Inflammatory macrophage treated with lipopolysaccharide for 1 hour (primary cell): Measurements from ENCODE around the gene SMARCD2.
"Not testable (repeated sequence)": the region's sequence is repeated elsewhere in the genome, so short reads cannot be mapped to it uniquely, and the experiment has no call there.

ENCODE experiments used
- DNase-seq, 2 donors: peaks; one replicate each; pipeline ENCODE4 v3.0.0-alpha.2; 2020 to 2022

SMARCD2 gene

DNA sequence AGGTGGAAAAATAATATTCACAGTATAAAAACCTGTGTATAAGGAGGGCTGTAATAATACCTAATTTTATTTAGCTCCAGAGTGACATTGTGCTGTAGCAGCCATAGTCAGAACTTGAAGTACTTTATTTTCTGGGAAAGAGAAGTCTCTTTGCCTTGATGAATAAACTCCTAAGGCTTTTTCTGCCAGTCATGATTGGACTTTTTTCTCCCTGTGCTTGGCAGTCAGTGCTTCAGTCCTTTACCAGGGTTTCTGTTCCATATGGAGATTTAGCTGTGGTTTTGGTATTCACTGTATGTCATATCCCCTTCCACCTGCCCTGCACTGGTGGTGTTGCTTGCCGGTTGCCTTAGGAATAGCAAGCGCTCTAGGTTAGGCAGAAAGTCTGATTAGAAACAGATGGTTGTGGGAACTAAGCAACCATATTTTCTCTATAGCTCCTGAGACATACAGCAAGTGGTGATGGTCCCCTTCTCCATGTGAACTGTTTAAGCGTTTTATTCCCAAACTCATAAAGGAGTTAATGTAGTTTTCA, 43.8 kb downstream of the SMARCD2 start:
- no peak for DNase-seq

DNA sequence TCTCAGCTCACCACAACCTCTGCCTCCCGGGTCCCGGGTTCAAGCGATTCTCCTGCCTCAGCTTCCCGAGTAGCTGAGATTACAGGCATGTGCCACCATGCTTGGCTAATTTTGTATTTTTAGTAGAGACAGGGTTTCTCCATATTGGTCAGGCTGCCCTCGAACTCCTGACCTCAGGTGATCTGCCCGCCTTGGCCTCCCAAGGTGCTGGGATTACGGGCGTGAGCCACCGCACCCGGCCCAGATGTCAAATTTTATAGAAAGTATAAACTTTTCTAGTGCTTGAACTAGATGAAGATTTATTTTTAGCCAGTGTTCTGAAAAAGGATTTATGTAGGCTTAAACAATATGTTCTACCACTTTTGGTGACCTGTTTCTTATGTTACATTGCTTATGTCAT, 46.1 kb downstream of the SMARCD2 start:
- not testable (repeated sequence) for DNase-seq

DNA sequence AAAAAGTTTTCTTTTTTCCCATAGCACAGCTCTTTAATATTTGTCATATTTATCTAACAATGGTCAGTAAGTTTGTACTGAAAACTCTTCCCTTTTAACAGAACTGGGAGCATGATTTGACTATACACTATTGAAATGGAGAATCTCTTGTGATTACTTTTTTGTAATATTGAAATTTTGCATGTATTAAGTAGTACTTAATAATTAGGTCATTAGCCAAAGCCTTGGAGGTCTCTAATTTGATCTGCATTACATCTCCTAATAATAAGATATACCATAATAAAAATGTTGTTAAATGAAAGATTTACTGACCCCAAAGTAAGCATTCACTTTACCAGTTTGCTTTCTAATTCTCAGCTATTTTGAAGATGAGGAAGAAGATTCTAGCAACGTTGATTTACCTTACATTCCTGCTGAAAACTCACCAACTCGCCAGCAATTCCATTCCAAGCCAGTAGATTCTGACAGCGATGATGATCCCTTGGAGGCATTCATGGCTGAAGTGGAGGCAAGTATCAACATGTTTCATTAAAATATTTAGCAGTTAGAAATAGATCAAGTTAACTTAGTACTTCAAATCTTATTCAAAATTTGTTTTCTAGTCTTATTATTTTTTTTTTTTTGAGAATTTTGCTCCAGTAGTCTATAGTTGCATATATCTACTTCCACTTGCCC, 50.3 kb downstream of the SMARCD2 start:
- DNase-seq, result no peak

DNA sequence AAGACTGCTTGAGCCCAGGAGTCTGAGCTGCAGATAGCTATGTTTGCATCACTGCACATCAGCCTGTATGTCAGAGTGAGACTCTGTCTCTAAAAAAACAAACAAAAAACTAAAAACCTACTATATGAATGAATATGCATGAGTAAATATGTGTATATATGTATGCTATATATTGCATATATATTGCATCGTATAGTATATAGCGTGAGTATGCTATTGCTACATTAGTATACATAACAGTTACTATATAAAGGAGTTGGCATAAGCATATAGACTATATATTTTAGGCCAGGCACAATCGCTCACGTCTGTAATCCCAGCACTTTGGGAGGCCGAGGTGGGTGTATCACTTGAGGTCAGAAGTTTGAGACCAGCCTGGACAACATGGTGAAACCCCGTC, 52.4 kb downstream of the SMARCD2 start:
- DNase-seq, result no peak

DNA sequence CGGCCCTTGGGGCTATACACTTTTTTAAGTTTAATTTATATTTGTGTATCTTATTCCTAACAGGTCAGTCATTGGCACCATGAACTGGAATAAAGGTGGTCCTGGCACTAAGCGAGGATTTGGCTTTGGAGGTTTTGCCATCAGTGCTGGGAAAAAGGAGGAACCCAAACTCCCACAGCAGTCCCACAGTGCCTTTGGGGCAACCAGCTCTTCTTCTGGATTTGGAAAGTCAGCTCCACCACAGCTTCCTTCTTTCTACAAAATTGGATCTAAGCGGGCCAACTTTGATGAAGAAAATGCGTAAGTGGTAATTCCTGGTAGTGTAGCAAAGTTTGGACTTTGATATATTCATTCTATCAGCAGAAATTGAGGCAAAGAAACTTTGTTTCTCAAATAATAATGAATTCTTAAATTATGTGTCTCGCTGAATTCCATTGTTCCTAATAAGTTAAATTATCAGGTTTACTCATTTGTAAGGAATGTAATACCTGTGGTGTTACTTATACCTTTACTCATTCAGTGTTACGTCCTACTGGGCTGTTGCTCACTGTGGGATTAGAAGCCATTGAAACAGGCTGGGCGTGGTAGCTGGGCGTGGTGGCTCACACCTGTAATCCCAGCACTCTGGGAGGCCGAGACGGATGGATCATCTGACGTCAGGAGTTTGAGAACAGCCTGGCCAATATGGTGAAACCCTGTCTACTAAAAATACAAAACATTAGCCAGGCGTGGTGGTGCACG, 55.3 kb downstream of the SMARCD2 start:
- peak; percentile 54 to 64 for DNase-seq

DNA sequence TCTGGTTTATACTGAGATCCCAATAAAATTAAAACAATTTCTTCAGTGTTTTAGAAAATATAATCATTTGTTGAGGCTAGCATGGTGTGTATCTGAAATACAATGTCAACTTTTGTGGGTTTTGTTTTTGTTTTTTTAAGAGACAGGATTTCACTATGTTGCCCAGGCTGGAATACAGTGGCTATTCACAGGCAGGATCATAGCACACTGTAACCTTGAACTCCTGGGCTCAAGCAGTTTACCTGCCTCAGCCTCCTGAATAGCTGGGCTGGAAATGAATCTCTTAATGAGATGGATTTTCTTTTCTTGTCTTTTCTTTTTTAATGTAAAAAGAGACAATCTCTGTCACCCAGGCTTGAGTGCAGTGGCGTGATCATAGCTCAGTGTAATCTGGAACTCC, 56.4 kb downstream of the SMARCD2 start:
- no peak for DNase-seq

DNA sequence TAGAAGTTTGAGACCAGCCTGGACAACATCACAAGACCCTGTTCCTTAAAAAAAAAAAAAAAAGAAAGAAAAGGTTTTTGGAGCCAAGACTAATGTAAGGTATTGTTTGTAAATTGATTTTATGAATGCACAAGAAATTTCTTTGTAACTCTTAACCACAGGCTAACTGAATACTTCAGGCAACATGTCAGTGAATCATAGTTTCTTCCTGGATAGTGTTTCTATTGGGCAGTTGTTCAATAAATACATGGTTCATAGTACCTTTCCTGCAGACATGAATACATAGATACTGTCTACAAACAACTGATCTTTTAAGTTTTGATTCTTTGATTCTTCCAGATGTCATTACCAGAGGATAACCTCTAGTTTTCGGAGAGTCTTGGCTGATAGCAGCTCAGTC, 56.9 kb downstream of the SMARCD2 start:
- no peak for DNase-seq

DNA sequence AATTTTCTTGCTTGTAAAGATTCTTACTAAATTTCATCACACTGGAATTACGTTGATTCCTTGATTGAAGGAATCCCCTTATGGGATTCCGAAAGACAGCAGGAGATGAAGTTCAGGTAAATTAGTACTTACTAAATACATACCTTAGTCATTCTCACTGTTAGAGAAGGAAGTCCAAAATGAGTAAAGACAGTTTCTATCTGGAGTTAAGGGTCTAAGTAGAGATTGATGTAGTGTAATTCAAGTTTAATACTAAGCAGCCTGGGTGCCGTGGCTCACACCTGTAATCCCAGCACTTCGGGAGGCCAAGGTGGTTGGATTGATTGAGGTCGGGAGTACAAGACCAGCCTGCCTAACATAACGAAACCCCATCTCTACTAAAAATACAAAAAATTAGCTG, 59.0 kb downstream of the SMARCD2 start:
- DNase-seq, result no peak
